IMR-90 (cell line): Measurements from ENCODE around the gene SLC2A13. TPM values are rescaled to one million over a fixed set of nuclear protein-coding genes. Genes with fewer than 3 reads are reported as not detected.

Experiments used
- ATAC-seq: fragments of 200-7000 bp; cut with Tn5 transposase; 2 replicates; pipeline ENCODE4 v1.9.1; 2020; ENCODE audit warnings: low read depth, mild to moderate bottlenecking, moderate library complexity
- BruUV-seq: library from RNA; stranded (reverse); fragments of 400-500 nt; replicated peaks from 2 replicates; lab custom pipeline; 2021; lab: Mats Ljungman, UMichigan
- CTCF ChIA-PET: fragments of 300-600 bp; formaldehyde crosslinking; extraction: SDS; loops from one replicate; lab custom pipeline; 2021; ENCODE audit warnings: antibody characterized with exemption; lab: Yijun Ruan, JAX
- POLR2A ChIA-PET: fragments of 300-600 bp; sonication (Branson Sonifier 250); formaldehyde crosslinking; loops from one replicate; lab custom pipeline; 2022; ENCODE audit warnings: antibody characterized with exemption; ENCODE audit not compliant: unreplicated experiment; lab: Charles Lee
- DNase-seq: peaks from one replicate; pipeline ENCODE4 v3.0.0; 2013
- H2AFZ ChIP-seq: replicated peaks from 2 replicates; pipeline ENCODE3; 2013; ENCODE audit warnings: low read length, mild to moderate bottlenecking; ENCODE audit not compliant: poor library complexity
- H2AK5ac ChIP-seq: 2 replicates; pipeline ENCODE4 v1.6.1; 2013; ENCODE audit warnings: low read depth, low read length, inconsistent platforms
- H2AK9ac ChIP-seq: replicated peaks from 2 replicates; pipeline ENCODE3; 2013; ENCODE audit warnings: mild to moderate bottlenecking, low read depth, low read length, moderate library complexity; ENCODE audit not compliant: poor library complexity
- H2BK120ac ChIP-seq: 2 replicates; pipeline ENCODE4 v1.6.1; 2013; ENCODE audit warnings: low read depth, low read length, inconsistent platforms
- H2BK15ac ChIP-seq: 3 replicates; pipeline ENCODE4 v1.6.1; 2013; ENCODE audit warnings: low read depth, low read length, inconsistent platforms
- H2BK20ac ChIP-seq: 2 replicates; pipeline ENCODE4 v1.6.1; 2013; ENCODE audit warnings: low read depth, mild to moderate bottlenecking, inconsistent platforms, low read length, moderate library complexity
- H2BK5ac ChIP-seq: 2 replicates; pipeline ENCODE4 v1.6.1; 2013; ENCODE audit warnings: mild to moderate bottlenecking, low read depth, low read length, inconsistent platforms; ENCODE audit not compliant: poor library complexity, severe bottlenecking
- H3K14ac ChIP-seq: replicated peaks from 2 replicates; pipeline ENCODE4 v1.6.1; 2013; ENCODE audit warnings: low read depth, low read length, inconsistent platforms
- H3K18ac ChIP-seq: 2 replicates; pipeline ENCODE4 v1.6.1; 2013; ENCODE audit warnings: low read depth, low read length, control low read depth
- H3K23ac ChIP-seq: 2 replicates; pipeline ENCODE4 v1.6.1; 2013; ENCODE audit warnings: low read depth, low read length, inconsistent platforms
- H3K27ac ChIP-seq: 2 replicates; pipeline ENCODE4 v1.5.1; 2013; ENCODE audit warnings: mild to moderate bottlenecking, control low read depth, low read length; ENCODE audit not compliant: insufficient read depth
- H3K27me3 ChIP-seq: 2 replicates; pipeline ENCODE4 v1.6.1; 2013; ENCODE audit warnings: low read length; ENCODE audit not compliant: control insufficient read depth, insufficient read depth
- H3K36me3 ChIP-seq: 2 replicates; pipeline ENCODE4 v1.6.1; 2013; ENCODE audit warnings: low read length, mixed read lengths; ENCODE audit not compliant: control insufficient read depth, insufficient read depth
- H3K4ac ChIP-seq: 2 replicates; pipeline ENCODE4 v1.6.1; 2013; ENCODE audit warnings: low read depth, low read length, inconsistent platforms
- H3K4me1 ChIP-seq: 2 replicates; pipeline ENCODE4 v1.6.1; 2013; ENCODE audit warnings: low read length, mixed read lengths; ENCODE audit not compliant: control insufficient read depth, insufficient read depth
- H3K4me2 ChIP-seq: 2 replicates; pipeline ENCODE4 v1.6.1; 2013; ENCODE audit warnings: low read depth, mild to moderate bottlenecking, control low read depth, low read length, moderate library complexity
- H3K4me3 ChIP-seq: 2 replicates; pipeline ENCODE4 v1.5.1; 2013; ENCODE audit warnings: low read depth, mild to moderate bottlenecking, control low read depth, low read length, moderate library complexity; ENCODE audit not compliant: insufficient read depth
- H3K56ac ChIP-seq: 2 replicates; pipeline ENCODE4 v1.6.1; 2013; ENCODE audit warnings: low read length, inconsistent platforms; ENCODE audit not compliant: insufficient read depth; ENCODE audit errors: extremely low read depth
- H3K79me1 ChIP-seq, 2 experiments: 2 replicates each; pipeline ENCODE4 v1.6.1; 2013; ENCODE audit warnings: low read length in 2 of 2, inconsistent platforms in 1 of 2, low read depth in 1 of 2
- H3K9ac ChIP-seq: 2 replicates; pipeline ENCODE4 v1.6.1; 2013; ENCODE audit warnings: low read depth, low read length, control low read depth
- H3K9me1 ChIP-seq: 2 replicates; pipeline ENCODE4 v1.6.1; 2013; ENCODE audit warnings: low read length, inconsistent platforms; ENCODE audit not compliant: insufficient read depth
- H3K9me3 ChIP-seq: 2 replicates; pipeline ENCODE4 v1.6.1; 2013; ENCODE audit warnings: low read length; ENCODE audit not compliant: control insufficient read depth, insufficient read depth
- H4K20me1 ChIP-seq: 2 replicates; pipeline ENCODE4 v1.6.1; 2013; ENCODE audit warnings: low read length, inconsistent platforms; ENCODE audit not compliant: insufficient read depth
- H4K5ac ChIP-seq: 2 replicates; pipeline ENCODE4 v1.6.1; 2013; ENCODE audit warnings: mild to moderate bottlenecking, low read depth, low read length, control low read depth
- H4K8ac ChIP-seq, 2 experiments: 2 replicates each; pipeline ENCODE4 v1.6.1; 2013; ENCODE audit warnings: low read depth in 2 of 2, low read length in 2 of 2, control low read depth in 1 of 2, inconsistent platforms in 1 of 2
- H4K91ac ChIP-seq: 2 replicates; pipeline ENCODE4 v1.6.1; 2013; ENCODE audit warnings: low read depth, low read length, inconsistent platforms; ENCODE audit not compliant: insufficient read depth
- SMC3 ChIP-seq: fragments of 150-350 bp; IDR thresholded peaks from 2 replicates; pipeline ENCODE4 v1.6.1; 2016; ENCODE audit warnings: low read depth, mild to moderate bottlenecking, antibody characterized with exemption, low read length, moderate library complexity
- WGBS, 2 experiments: methylation state at CpG; one replicate each; pipeline versions ENCODE4 v1.1.5 to v1.1.7; 2013; ENCODE audit warnings: missing lambda C conversion rate in 2 of 2; ENCODE audit not compliant: insufficient read length in 1 of 2; ENCODE audit errors: extremely low coverage in 2 of 2; 5-methylcytosine and 5-hydroxymethylcytosine counted together
- dilution Hi-C: fragments of 300-500 bp; cut with HindIII; formaldehyde crosslinking; loops from one replicate; pipeline ENCODE4 v1.14.3; 2018; ENCODE audit warnings: low sequenced_read_pairs; ENCODE audit not compliant: unreplicated experiment
- in situ Hi-C: fragments of 300-500 bp; cut with MboI; formaldehyde crosslinking; loops from 3 replicates; pipeline ENCODE4 v1.14.3; 2019; ENCODE audit warnings: low sequenced_read_pairs, inconsistent platforms, mixed read lengths
- intact Hi-C: fragments of 100-400 bp; cut with micrococcal nuclease; formaldehyde crosslinking; loops from 2 replicates; pipeline ENCODE4 v1.10.0; 2022
- polyA plus RNA-seq, 3 experiments: library from polyadenylated mRNA; depleted of rRNA; stranded (reverse); fragments of >200 nt; gene quantifications; 2 replicates each; pipeline ENCODE4 v1.2.3, GENCODE V29; 2012; ENCODE audit warnings: low replicate concordance in 1 of 3
- total RNA-seq: library from RNA; depleted of rRNA; stranded (reverse); fragments of >200 nt; gene quantifications from 2 replicates; pipeline ENCODE4 v1.2.3, GENCODE V29; 2012

SLC2A13 gene
- total and polyA plus RNA-seq, 2 of the 4 experiments (the other 2 are of a cell fraction) = 1.5 to 3.9 TPM

DNA sequence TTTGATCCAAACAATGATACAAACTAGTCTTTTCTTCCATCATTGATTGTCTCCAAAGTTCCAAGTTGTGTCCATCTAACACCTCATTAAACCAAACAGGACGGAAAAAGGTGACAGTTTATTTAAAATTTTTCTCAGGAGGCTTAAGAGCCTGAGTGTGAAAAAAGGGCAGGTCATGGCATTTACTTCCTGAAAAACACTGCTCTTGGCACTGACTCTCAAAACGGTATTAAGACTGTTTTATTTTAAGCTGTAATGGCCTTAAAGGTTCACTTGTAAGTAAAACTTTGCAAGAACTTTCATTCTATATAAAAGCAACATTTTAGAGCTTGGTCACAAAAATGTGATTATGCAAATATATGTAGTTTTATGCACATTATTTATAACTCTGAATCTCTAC lies 222.5 kb downstream of the SLC2A13 start:
- Histone ChIP-seq H3K36me3 (no peaks in the 10 kb centered on the region), H2AK9ac (no peak overlapping the region), H3K4me2 (no peak overlapping the region), H3K14ac (no peak overlapping the region), H3K4ac (no peak overlapping the region), H2AFZ (no peak overlapping the region), H3K27ac (no peak overlapping the region), H3K23ac (no peak overlapping the region), H3K9me3 (no peaks in the 10 kb centered on the region; the same call in 1 of the 2 replicates), H3K9me1 (no peaks in the 10 kb centered on the region), H2BK15ac (no peak overlapping the region), H4K91ac (no peak overlapping the region), H4K20me1 (no peaks in the 10 kb centered on the region), H3K4me1 (no peaks in the 10 kb centered on the region), H3K9ac (no peak overlapping the region), H4K8ac (no peak overlapping the region), H2BK120ac (no peak overlapping the region), H3K4me3 (no peak overlapping the region), H4K5ac (no peak overlapping the region), H2AK5ac (no peak overlapping the region), H2BK20ac (no peak overlapping the region), H2BK5ac (no peak overlapping the region), H3K79me1 (no peaks in the 10 kb centered on the region), H3K18ac (no peak overlapping the region), H3K27me3 (no peaks in the 10 kb centered on the region), H3K56ac (no peak overlapping the region)
- no TSS peak for BruUV-seq
- in situ Hi-C loops = no loop called here
- ChIA-PET POLR2A (no interaction called here), CTCF (no interaction called here)
- TF ChIP-seq SMC3 = no peak
- dilution Hi-C loops = no loop called here
- ATAC-seq (no peak), DNase-seq (no peak)
- intact Hi-C loops = no loop called here
- WGBS, 2 experiments = no CpG with 5 or more reads among the region's 2 CpGs
